ENCODE measurements around the gene PLCH2.

The PLCH2 gene

DNA sequence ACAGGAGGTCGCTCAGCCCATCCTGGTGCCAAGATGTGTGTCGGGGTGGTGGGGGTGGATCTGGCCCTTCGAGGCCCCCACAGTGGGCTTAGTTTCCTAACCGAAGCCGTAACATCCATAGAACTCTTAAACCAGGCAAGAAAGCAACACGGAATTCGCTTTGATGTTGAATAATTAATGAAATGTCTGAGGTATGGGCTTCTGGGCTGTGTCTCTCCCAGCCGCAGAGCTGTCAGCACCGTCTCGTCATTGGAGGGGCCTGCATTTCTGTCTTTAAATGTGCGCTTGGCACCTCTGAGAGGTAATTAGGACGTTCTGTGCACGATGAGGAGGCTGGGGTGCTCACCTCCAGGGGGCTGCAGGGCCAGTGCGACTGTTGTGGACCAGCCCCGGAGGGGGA is 13.3 kb upstream of the PLCH2 start:
- no peak for DNase-seq (ENCODE audit: low read depth, low spot score)

DNA sequence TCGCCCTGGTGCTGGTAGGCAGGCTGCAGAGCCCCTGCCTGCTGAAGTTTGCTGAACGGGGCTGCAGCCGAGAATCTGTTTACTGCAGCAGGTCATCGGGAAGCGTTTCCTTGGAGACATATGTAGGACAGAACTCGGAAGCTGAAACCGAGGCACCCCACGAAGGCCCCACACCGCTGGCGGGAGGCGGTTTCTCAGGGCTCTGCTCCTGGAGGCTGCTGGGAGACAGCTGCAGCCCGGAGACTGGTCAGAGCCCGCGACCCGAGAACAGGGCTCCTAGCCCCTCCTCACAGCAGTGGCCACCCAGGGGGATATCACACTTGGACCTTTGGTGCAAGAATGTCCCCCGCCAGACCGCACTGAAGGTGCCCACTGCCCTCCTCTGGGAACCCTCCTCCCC is 12.7 kb upstream of the PLCH2 start:
- no peak for DNase-seq (ENCODE audit: low read depth, low spot score)

DNA sequence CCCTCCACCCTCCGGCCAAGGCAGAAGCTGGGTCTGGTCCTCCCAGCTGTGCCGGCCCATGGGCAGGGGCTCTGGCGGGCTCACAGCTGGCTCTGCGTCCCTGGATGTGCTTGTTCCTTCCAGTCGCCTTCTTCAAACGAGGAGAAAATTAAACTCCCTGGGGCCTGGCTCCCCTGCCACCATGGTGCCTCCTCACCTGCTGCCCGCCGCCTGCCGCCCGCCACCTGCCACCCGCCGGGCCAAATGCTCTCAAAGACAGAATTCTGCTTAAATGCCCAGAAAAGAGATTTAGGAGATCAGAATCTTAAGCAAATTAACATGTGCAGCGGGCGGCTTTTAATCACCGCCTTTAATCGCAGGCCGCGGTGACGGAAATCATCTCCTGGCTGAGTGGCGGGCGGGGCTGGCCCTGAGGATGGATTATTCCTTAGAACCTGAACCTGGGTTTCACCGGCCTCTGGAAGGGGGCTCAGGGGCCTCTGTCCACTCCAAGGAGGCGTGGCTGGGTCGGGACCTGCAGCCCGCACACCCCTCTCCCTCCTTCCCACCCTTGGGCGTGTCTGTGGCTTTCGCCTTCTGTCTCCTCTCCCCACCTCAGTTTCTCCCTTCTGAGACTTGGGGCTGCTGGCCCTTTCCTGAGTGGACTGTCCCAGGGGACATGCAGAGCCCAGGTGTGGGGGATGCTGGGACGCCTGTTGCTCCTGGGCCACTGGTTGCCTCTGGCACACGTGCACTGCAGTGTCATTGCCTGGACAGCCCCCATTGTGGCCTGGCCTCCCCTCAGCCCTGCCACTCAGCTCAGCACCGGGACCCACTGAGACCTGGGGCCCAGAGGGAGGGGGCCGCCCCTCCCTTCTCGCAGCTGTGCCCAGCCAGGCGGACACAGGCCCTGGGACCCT is 10.5 kb upstream of the PLCH2 start:
- no peak for DNase-seq (ENCODE audit: low read depth, low spot score)

DNA sequence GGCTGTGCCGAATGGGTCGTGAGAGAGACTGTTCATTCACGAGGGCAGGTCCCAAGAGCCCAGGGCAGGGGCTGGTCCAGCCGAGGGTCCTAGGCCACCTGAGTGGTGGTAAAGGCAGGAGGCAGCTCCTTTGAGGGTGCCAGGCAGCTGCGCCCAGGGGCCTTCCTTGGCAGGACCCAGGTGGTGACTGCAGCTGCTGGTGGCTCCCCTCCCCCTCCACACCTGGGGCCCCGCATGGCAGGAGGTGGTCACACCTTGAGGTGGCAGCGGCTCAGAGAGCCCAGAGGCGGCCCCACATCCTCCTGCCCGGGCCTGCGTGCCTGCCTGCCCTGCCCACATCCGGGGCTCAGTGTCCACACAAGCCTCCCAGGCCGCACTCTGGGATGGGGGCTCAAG is 9.8 kb upstream of the PLCH2 start:
- no peak for DNase-seq (ENCODE audit: low read depth, low spot score)

DNA sequence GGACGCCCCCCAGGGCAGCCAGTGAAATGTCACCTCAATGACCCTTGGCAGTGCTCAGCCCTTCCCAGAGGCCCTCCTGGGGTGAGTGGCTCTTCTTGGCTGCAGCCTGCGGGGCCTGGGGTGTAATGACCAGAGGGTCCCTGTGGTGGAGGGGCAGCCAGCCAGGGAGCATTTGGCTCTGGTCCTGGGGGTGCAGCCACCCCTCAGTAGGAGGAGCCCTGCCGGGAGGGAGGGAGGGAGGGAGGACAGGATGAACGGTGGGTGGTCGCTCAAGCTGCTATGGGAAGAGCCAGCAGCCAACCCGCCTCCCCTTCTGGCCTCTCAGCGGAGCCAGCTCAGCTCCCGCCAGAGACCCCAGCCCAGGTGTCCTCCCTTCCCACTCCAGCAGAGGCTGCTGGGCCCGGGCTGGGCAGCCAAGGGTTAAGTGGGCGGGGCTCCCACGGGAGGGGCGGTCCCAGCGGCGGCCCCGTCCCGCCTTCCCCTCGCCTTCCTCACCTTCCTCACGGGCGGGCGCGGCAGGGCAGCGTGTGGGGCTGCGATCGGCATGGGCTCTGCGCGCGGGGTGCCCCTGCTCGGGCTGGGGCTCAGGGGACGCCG is 9.0 kb upstream of the PLCH2 start:
- DNase-seq (ENCODE audit: low read depth, low spot score), result no peak

DNA sequence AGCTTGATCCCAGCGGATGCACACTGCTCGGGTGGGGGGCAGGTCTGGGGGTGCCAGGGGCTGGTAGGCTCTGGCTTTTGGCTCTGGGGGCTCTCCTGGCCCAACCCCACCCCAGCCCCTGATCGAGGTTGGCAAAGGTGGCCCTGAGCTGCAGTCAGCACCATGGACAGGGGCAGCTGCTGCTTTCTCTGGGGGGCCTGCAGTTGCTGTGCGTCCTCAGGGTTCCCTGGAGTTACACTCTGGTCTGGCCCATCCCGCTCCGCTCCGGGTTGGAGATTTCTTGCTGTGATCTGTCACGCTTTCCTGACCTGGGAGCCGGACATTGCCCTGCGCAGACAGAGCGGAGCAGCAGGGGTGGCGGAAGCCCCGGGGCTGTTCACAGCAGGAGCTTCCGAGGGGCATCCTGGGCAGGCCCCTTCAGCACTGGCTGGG is 8.0 kb upstream of the PLCH2 start:
- DNase-seq (ENCODE audit: low read depth, low spot score), result no peak

DNA sequence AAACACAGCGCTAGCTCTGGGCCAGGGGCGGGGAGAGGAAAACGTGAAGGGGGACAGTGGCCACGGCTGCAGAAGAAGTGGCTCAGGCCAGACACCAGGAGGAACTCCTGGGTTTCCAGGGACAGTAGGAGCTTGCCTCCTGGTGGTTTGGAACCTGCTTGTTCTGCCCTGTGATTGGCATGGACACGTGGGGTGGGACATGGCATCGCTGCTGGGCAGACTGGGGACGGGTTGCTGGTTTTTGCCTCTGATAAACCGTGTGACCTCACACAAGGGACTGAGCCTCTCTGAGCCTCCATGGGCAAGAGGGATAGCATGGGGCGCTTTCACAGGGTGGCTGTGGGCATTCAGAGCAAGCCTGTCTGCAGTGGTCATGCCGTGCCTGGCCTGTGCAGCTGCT is 7.5 kb upstream of the PLCH2 start:
- no peak for DNase-seq (ENCODE audit: low read depth, low spot score)

DNA sequence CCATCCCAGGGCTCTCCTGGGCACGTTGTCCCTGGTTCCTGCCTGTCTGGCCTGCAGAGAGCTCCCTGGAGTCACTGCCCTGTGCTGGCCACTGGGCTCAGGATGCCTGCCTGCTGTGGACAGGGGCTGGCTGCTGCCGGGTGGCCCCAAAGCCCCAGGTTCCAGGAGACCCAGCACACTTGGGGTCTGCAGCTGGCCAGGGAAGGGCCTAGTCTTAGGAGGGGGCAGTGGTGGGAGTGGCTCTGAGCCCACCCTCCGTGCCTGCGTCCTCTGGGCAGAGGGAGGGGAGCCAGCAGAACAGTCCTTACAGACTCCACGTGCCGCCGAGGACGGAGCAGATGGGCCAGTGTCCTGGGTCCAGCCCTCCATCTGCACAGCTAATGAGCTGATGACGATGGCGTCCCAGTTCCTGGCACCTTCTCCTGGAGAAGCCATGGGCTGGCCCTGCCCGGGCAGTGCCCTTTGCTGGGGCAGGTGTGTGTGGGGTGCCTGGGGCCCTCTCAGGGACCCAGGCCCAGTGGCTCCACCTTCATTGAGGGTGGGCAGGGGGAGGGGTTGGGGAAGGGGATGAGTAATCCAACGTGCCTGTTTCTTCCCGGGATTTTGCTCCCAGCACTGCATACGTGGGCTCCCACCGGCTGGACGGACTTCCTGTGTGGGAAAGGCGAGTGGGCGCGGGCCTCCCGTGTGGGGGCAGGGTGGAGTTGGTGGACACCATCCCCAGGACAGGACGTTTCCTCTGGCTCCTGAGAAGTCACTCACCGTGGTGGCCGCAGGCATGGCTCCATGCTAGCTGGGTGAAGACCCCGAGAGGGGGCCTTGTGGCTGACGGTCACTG is 6.8 kb upstream of the PLCH2 start:
- no peak for DNase-seq (ENCODE audit: low read depth, low spot score)

DNA sequence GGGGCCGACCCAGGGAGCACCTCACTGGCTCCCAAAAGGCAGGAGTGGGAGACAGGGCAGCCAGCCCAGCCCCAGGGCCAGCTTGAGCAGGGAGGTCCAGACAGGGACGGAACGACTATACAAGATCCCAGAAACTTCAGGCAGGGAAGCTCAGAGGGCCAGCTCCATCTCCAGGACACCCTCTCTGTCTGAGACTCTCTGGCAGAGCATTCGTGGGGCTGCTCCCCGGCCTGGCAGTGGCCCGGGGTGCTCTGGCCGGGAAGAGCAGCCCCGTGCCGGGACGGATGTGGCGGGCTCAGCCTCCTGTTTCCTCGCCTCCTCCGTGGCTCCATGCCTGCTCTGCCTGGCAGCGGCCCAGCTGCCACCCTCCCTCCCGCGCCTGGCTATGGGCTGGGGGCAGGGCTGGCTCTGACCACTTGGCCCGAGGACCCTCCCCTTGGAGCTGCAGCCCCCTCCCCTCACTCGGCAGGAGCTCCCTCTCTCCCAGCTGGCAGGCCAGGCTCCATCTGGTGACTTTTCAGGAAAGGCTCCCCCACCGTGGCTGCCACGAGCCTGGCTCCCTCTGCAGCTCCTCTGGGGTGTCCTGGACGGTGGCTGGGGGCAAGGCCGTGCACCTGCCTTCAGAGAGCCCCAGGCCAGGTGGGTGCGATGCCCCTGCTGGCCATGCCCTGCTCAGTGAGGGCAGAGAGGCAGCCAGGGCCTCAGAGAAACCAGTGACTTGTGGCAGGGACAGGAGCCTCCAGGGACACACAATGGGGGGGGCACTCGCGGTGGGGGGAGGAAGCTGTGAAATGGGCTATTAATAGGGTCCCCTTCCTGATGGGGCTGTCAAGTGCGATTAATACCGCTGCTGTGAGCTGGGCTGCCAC is 5.6 kb upstream of the PLCH2 start:
- no peak for DNase-seq (ENCODE audit: low read depth, low spot score)

DNA sequence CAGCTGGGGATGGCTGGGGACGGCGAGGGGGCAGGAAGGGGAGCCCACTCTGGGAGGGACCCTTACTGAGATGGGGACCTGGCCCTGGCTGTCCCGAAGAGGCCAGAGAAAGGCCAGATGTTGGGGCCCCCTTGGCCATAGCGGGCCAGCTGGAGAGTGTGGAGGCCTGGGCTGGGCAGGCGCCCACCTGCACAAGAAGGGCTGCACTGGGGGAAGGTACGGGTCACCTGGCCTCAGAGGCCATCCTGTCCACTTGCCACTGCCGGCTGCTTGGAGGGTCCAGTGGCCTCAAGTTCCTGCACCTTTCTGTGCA is 5.0 kb upstream of the PLCH2 start:
- no peak for DNase-seq (ENCODE audit: low read depth, low spot score)

DNA sequence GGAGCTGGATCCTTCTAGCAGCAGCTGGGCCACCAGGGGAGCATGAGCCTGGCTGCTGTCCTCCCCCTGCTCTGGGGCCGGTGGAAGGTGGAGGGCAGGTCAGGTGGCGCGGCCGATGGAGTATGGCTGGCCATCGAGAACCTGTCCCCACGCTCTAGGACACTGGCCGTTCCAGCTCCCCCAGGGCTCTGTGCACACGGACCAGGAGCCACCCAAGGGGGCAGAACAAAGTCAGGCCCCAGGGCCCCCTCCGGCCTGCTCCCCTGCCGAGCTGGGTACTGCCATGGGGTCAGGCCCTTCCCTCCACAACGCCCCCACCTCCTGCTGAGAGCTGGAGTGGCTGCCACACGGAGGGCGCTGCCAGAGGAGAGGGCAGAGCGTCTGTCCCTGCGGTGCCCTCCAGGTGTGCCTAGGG is 4.5 kb upstream of the PLCH2 start:
- DNase-seq (ENCODE audit: low read depth, low spot score), result no peak

DNA sequence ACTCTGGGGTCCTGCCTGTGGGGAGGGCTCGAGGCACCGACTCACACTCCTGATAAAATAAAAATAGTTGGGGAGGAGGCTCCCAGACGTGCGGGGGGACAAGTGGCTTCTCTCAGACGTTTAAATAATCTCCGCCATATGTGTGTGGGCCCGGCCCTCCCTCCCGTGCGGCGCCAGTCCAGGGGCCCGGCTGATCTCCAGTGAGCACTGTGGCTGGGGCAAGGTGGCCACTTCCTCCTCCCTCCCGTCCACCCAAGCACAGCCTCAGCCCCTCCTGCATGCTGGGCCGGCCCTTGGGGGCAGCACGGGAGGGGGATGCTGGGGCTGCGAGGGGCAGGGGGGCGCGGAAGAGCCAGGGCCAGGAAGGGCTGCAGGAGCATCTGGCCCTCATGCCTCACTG is 4.0 kb upstream of the PLCH2 start:
- DNase-seq (ENCODE audit: low read depth, low spot score), result no peak

DNA sequence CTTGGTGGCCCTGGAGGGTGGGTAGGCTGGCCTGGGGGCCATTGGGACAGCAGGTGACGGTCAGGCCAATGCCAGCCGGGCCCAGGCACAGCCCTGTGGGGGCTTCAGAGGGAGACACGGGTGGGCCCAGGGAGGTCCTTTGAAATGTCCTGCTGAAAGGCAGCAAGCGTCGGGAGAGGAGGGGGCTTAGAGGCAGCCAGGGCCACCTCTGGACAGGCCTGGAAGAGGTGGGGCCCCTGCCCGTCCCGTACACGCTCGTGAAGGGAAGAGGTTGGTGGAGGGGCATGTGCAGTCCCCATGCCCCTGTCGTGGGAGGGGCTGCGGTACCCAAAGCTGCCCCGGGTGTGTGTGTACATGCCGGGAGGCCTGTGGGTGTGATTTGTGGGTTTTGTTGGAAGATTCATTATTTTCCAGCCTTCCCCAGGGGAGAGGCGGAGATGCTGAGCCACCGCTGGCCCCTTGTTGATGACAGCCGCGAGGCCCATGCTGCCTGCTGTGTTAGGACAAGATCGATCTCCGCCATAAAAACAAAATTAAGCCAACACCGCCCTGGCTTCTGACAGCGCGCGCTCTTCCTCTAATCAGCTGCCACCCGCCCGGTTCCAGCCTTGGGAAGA is 3.4 kb upstream of the PLCH2 start:
- no peak for DNase-seq (ENCODE audit: low read depth, low spot score)

DNA sequence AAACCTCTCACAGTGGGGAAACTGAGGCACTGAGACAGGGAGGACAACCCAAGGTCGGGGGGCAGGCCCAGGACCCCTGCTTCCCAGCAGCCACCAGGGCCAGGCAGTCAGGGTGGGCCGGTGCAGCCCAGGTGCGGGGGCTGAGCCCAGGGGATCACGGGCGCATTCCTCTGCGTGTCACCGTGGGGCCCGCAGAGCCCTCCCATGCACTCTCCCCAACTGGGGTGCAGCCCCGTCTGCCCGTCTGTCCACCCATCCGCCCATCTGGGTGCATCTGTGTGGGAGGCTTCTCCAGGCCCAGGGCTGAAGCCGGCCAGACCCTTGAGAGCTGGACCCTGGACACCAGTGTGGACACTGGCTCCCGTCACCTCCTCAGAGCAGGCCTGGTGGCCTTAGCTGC is 2.9 kb upstream of the PLCH2 start:
- DNase-seq (ENCODE audit: low read depth, low spot score), result no peak

DNA sequence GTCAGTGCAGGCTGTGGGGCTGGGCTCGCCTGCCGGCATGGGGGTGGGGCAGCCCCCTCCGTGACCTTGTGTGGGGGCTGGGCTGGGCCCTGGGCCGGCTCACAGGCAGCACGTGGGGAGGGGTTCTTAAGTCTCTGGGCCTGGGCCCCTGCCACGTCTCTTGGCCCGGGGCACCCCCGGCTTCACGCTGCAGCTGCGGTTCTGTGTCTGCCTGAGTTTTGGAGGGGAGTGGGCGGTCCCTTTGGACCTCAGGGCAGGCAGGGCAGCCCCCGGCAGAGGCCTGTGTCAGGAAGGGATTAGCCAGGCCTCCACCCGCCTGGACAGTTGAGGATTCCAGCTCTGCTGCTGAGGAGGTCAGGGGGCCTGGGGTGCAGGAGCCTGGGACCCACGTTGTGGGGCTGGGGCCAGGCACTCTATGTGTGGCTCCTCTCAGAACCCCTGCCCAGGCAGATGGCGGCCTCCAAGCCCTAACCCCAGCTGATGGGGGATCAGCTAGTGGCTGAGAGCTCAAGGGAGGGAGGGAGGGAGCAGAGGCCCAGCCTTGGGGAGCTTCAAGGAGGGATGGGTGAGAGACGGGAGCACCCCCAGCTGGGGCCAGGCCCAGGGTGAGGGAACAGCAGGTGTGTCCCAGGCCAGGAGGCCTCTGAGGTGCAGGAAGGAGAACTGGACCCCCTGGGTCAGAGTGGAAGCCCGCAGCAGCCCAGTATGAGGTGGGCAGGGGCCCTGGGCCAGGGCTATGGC is 1.8 kb upstream of the PLCH2 start:
- DNase-seq (ENCODE audit: low read depth, low spot score), result no peak

DNA sequence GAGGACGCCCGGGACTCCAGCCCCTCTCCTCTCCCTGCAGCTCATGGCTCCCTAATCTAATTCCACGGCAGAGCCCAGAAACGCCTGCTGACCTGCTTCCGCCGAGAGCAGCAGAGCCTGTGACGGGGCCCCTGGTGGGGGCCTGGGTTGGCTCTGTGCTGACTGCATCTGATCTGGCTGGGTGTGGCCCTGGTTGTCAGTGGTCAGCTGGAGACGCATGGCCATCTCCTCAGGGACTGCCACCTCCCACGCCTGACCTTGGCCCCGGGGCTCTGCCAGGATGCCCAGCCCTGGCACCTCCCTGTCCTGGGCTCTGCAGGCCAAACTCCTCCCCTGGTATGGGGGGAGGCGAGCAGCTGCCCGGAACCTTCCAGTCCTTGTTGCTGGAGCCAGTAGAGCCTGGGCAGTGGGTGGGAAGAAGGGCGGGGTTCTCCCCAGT is 1.1 kb upstream of the PLCH2 start:
- no peak for DNase-seq (ENCODE audit: low read depth, low spot score)

DNA sequence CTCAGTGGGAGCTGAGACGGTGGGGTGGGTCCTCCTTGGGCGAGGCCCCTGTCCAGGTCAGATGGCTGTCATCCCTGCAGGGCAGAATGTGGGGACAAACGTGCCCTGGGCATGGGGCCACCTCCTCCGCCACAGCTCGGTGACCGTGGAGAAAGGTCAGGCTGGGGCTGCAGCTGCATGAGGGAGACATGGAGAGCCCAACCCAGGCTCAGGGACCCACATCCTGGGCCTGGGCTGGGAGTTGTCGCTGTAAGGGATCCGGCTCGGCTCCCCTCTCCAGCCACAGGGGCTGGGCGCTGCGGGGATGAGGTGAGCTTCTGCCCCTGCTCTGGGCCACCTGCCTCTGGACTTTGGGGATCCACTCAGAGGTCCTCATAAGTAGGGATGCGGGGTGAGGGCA is 518 bp upstream of the PLCH2 start:
- DNase-seq (ENCODE audit: low read depth, low spot score), result no peak

DNA sequence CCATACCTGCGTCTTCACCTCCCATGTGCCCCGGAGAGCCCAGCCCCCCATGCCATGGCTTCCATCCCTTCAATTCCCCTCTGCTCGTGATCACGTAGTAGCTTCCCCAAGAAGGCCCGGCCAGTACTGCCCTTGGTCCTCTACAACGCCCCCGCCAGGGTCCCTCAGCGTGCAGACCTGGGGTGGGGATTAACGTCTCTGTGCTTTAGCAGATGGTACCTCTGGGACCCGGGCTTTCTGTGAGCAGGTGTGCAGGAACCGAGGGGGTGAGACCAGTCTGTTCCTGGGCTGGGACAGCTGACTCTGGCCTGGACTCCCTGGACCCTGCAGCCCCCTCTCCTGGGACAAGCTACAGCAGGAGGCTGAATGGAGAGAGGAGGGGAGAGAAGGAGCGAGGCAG is 1.2 kb downstream of the PLCH2 start:
- no peak for DNase-seq (ENCODE audit: low read depth, low spot score)

DNA sequence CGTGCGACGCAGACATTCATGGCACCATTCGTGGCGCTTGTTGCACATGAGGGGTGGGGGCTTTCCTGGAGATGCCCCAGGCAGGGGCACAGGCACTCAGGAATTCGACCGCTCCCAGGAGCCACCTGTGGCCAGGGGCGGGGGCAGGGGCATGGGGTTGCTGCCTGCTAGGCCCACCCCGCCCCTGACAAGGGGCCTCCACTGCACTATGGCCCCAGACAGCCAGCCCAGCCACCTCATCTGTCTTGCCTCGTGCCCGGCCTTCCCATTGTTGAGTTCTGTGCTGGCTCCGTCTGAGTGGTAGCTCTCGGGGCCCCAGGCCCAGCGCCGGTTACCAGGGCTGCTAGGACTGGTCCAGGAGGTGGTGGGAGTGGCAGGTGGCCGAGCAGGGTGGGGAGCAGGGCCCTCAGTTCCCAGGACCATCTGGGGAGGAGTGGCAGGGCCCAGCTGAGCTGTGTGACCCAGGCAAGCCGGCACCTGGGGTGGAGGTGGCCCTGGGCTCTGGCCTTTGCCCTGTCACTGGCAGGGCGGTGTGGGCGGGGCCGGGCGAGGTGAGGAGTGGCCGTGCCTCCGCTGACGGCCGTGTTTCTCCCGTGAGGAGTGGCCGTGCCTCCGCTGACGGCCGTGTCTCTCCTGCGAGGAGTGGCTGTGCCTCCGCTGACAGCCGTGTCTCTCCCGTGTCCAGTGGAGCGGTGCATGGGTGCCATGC is 1.9 kb downstream of the PLCH2 start:
- DNase-seq (ENCODE audit: low read depth, low spot score), result no peak

DNA sequence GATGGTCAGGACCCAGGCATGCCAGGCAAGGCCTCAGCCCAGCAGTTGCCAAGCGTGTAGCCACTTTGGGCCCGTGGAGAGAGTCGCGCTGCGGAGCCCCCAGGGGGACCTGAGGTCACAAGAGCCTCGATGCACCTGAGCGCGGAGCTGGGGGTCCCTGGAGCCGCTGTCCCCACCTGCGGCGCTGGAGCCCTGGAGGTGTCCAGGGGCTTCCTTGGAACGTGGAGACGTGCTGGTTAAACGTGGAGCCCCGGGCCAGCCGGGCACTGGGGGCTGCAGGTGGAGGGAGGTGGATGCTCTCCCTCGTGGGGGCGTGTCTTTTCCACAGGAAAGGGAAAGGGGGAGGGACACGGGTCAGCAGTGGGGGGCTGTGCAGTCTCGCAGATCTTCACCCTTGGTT is 3.1 kb downstream of the PLCH2 start:
- no peak for DNase-seq (ENCODE audit: low read depth, low spot score)
